ENCODE measurements around the gene PRIMA1. TPM values are rescaled to one million over a fixed set of nuclear protein-coding genes. Genes with fewer than 3 reads are reported as not detected.

PRIMA1 gene
- total RNA-seq, 1 donor from 2014 or later, result not detected

DNA sequence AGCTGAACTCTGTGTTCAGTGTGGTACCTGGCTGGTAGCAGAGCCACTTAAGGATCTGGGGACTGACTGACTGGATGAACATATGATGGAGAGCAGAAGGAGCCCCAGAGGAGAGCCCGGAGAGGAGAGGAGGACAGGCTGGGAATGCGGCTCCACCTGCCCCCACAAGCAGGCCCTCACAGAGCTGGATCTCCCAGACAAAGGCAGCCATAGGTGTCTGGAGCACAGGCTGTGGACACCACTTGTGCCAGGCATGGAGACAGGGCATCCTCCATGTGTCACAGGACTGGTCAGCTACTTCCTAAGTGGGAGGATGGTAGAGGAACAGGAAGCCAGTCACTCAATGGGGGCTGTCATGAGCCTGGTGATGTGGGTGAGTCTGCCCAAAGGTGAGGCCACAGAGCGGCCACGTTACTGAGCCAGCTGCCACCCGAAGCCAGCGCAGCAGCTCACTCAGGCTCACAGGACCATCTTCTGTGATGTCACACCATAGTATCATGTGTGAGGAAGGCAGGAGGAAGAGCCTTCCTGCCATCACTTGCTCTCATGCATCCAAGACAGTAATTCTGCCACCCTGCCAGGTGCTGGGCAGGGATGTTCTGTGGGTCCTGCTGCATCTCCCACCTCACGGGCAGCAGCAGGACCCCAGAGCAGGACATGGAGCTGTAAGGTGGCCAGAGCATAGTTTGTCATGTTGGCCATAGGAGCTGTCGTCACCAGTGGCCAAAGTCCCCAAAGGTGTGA is 72.1 kb downstream of the PRIMA1 start:
- DNase-seq (ENCODE audit: low spot score), result no peak

GRCh38 chr14:93715279-93715927 is 72.9 kb downstream of the PRIMA1 start:
- no peak for DNase-seq (ENCODE audit: low spot score)
- no peaks in the 10 kb centered on the region for H3K4me1 Mint-ChIP-seq (ENCODE audit: low read depth)
- no peak overlapping the region for H3K4me3 Mint-ChIP-seq (ENCODE audit: unreplicated experiment)
- H3K27me3 Mint-ChIP-seq (ENCODE audit: low read depth), result peaks cover 6% of the 10 kb centered on the region
- H3K36me3 Mint-ChIP-seq (ENCODE audit: low read depth), result no peaks in the 10 kb centered on the region
- TF ChIP-seq, protein P1, sequence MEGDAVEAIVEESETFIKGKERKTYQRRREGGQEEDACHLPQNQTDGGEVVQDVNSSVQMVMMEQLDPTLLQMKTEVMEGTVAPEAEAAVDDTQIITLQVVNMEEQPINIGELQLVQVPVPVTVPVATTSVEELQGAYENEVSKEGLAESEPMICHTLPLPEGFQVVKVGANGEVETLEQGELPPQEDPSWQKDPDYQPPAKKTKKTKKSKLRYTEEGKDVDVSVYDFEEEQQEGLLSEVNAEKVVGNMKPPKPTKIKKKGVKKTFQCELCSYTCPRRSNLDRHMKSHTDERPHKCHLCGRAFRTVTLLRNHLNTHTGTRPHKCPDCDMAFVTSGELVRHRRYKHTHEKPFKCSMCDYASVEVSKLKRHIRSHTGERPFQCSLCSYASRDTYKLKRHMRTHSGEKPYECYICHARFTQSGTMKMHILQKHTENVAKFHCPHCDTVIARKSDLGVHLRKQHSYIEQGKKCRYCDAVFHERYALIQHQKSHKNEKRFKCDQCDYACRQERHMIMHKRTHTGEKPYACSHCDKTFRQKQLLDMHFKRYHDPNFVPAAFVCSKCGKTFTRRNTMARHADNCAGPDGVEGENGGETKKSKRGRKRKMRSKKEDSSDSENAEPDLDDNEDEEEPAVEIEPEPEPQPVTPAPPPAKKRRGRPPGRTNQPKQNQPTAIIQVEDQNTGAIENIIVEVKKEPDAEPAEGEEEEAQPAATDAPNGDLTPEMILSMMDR (IDR thresholded peaks at IDR 0.05), result no peak
- no peaks in the 10 kb centered on the region for H3K9me3 Mint-ChIP-seq (ENCODE audit: low read depth)
- H3K27ac Mint-ChIP-seq (ENCODE audit: unreplicated experiment), result no peak overlapping the region

More for the DNA sequence above, 72.1 kb downstream of the PRIMA1 start:
- no peak overlapping the region for H3K4me3 Mint-ChIP-seq (ENCODE audit: unreplicated experiment)
- H3K36me3 Mint-ChIP-seq (ENCODE audit: low read depth), result no peaks in the 10 kb centered on the region
- TF ChIP-seq, protein P1 (IDR thresholded peaks at IDR 0.05), result no peak
- no peaks in the 10 kb centered on the region for H3K4me1 Mint-ChIP-seq (ENCODE audit: low read depth)
- H3K27ac Mint-ChIP-seq (ENCODE audit: unreplicated experiment), result no peak overlapping the region
- H3K27me3 Mint-ChIP-seq (ENCODE audit: low read depth), result peaks cover 6% of the 10 kb centered on the region
- H3K9me3 Mint-ChIP-seq (ENCODE audit: low read depth), result no peaks in the 10 kb centered on the region

GRCh38 chr14:93714605-93715004 is 73.7 kb downstream of the PRIMA1 start:
- Mint-ChIP-seq H3K36me3 (ENCODE audit: low read depth) (no peaks in the 10 kb centered on the region), H3K27ac (ENCODE audit: unreplicated experiment) (no peak overlapping the region), H3K9me3 (ENCODE audit: low read depth) (no peaks in the 10 kb centered on the region), H3K4me3 (ENCODE audit: unreplicated experiment) (no peak overlapping the region), H3K4me1 (ENCODE audit: low read depth) (no peaks in the 10 kb centered on the region), H3K27me3 (ENCODE audit: low read depth) (peaks cover 6% of the 10 kb centered on the region)
- DNase-seq (ENCODE audit: low spot score), result no peak
- TF ChIP-seq, protein P1 (IDR thresholded peaks at IDR 0.05), result no peak

- Mint-ChIP-seq H3K4me3 (ENCODE audit: unreplicated experiment) (no peak overlapping the region), H3K27me3 (ENCODE audit: low read depth) (peaks cover 6% of the 10 kb centered on the region), H3K4me1 (ENCODE audit: low read depth) (no peaks in the 10 kb centered on the region), H3K9me3 (ENCODE audit: low read depth) (no peaks in the 10 kb centered on the region), H3K36me3 (ENCODE audit: low read depth) (no peaks in the 10 kb centered on the region), H3K27ac (ENCODE audit: unreplicated experiment) (no peak overlapping the region)
- no peak for DNase-seq (ENCODE audit: low spot score)
- TF ChIP-seq, protein P1 (IDR thresholded peaks at IDR 0.05), result no peak
Measured at GRCh38 chr14:93713726-93714405, 74.4 kb downstream of the PRIMA1 start.

All from chondrocyte (in vitro differentiated cells).